B cell (primary cell): ENCODE data around the gene CHAF1B. TPM values are rescaled to one million over a fixed set of nuclear protein-coding genes. Genes with fewer than 3 reads are reported as not detected.

ENCODE experiments used
- ATAC-seq: fragments of 200-7000 bp; cut with Tn5 transposase; one replicate; pipeline ENCODE4 v1.10.0; 2021; ENCODE audit warnings: low read depth, mild to moderate bottlenecking, moderate number of reproducible peaks, moderate library complexity
- CTCF ChIA-PET: fragments of 350-600 bp; sonication (Branson Sonifier 250); formaldehyde crosslinking; loops from one replicate; lab custom pipeline; 2021; ENCODE audit warnings: antibody characterized with exemption, inconsistent platforms; lab: Charles Lee
- POLR2A ChIA-PET: fragments of 350-600 bp; sonication (Branson Sonifier 250); formaldehyde crosslinking; loops from one replicate; lab custom pipeline; 2021; ENCODE audit warnings: antibody characterized with exemption; lab: Charles Lee
- DNase-seq: peaks from one replicate; pipeline ENCODE4 v3.0.0; 2013
- H2AFZ ChIP-seq: 2 replicates; pipeline ENCODE4 v1.6.1; 2012; ENCODE audit warnings: mild to moderate bottlenecking, low read depth, low read length; ENCODE audit not compliant: insufficient read depth, poor library complexity, severe bottlenecking
- H3K27ac ChIP-seq, 2 donors: 1 replicate in 1 of 2; 2 replicates in 1 of 2; pipeline ENCODE4 v1.5.1; 2012 to 2013; ENCODE audit warnings: low read length in 2 of 2, mild to moderate bottlenecking in 2 of 2, moderate library complexity in 1 of 2
- H3K27me3 ChIP-seq, 4 experiments: fragments of 200-600 bp in 1 of 4; sonication (generic) in 1 of 4; replicated peaks in 1 of 4; 1 replicate in 2 of 4; 2 replicates in 2 of 4; pipeline versions ENCODE4 v1.6.1 to v1.7.0; 2013 to 2016; ENCODE audit warnings: low read length in 3 of 4, mild to moderate bottlenecking in 2 of 4, mixed read lengths in 1 of 4, moderate library complexity in 1 of 4; ENCODE audit not compliant: insufficient read depth in 4 of 4, control insufficient read depth in 3 of 4; ENCODE audit errors: control extremely low read depth in 1 of 4
- H3K36me3 ChIP-seq, 2 experiments: replicated peaks in 1 of 2; 1 replicate in 1 of 2; 2 replicates in 1 of 2; pipeline versions ENCODE4 v1.6.1 to v1.7.1; 2013; ENCODE audit warnings: low read length in 1 of 2; ENCODE audit not compliant: insufficient read depth in 2 of 2, control insufficient read depth in 1 of 2; ENCODE audit errors: control extremely low read depth in 1 of 2, extremely low read depth in 1 of 2
- H3K4me1 ChIP-seq, 2 donors: fragments of 200-600 bp in 1 of 2; sonication (generic) in 1 of 2; 1 replicate in 1 of 2; 2 replicates in 1 of 2; pipeline versions ENCODE4 v1.5.1 to v1.6.1; 2013 to 2017; ENCODE audit warnings: low read length in 2 of 2; ENCODE audit not compliant: control insufficient read depth in 2 of 2, insufficient read depth in 2 of 2
- H3K4me2 ChIP-seq: replicated peaks from 2 replicates; pipeline ENCODE3; 2012; ENCODE audit warnings: mild to moderate bottlenecking, low read depth, low read length; ENCODE audit not compliant: poor library complexity, severe bottlenecking
- H3K4me3 ChIP-seq, 5 experiments: fragments of 200-600 bp in 1 of 5; sonication (generic) in 1 of 5; 1 replicate in 3 of 5; 2 replicates in 2 of 5; pipeline versions ENCODE4 v1.5.1 to v1.7.0; 2011 to 2016; ENCODE audit warnings: low read length in 4 of 5, mild to moderate bottlenecking in 4 of 5, low read depth in 2 of 5, control low read depth in 1 of 5, moderate library complexity in 1 of 5; ENCODE audit not compliant: insufficient read depth in 1 of 5; ENCODE audit errors: control extremely low read depth in 1 of 5, extremely low read depth in 1 of 5
- H3K79me2 ChIP-seq: fragments of 200-600 bp; sonication (generic); one replicate; pipeline ENCODE4 v1.6.0; 2016; ENCODE audit warnings: low read length; ENCODE audit not compliant: control insufficient read depth, insufficient read depth
- H3K9ac ChIP-seq: fragments of 200-600 bp; sonication (generic); 2 replicates; pipeline ENCODE4 v1.6.1; 2017; ENCODE audit warnings: mild to moderate bottlenecking, low read length, moderate library complexity
- H3K9me3 ChIP-seq, 3 donors: one replicate each; pipeline versions ENCODE4 v1.6.1 to v1.7.1; 2013; ENCODE audit warnings: low read length in 2 of 3; ENCODE audit not compliant: control insufficient read depth in 2 of 3, insufficient read depth in 1 of 3; ENCODE audit errors: control extremely low read depth in 1 of 3
- H4K20me1 ChIP-seq: 2 replicates; pipeline ENCODE4 v1.6.0; 2012; ENCODE audit warnings: mild to moderate bottlenecking, low read length; ENCODE audit not compliant: insufficient read depth, control insufficient read depth, poor library complexity, severe bottlenecking
- H3K27ac Mint-ChIP-seq: one replicate; pipeline ENCODE4 v1.8.0; 2021; ENCODE audit warnings: mixed read lengths
- H3K27me3 Mint-ChIP-seq: one replicate; pipeline ENCODE4 v1.8.0; 2021; ENCODE audit warnings: mixed read lengths
- H3K4me1 Mint-ChIP-seq: one replicate; pipeline ENCODE4 v1.8.0; 2021; ENCODE audit warnings: mixed read lengths
- H3K4me3 Mint-ChIP-seq: one replicate; pipeline ENCODE4 v1.8.0; 2021; ENCODE audit warnings: mixed read lengths
- H3K9me3 Mint-ChIP-seq: one replicate; pipeline ENCODE4 v1.8.0; 2022; ENCODE audit warnings: mixed read lengths; ENCODE audit not compliant: insufficient read depth
- CTCF ChIP-seq: fragments of 200-600 bp; IDR thresholded peaks from one replicate; pipeline ENCODE4 v1.8.0; 2022; ENCODE audit warnings: antibody characterized with exemption, mild to moderate bottlenecking
- EZH2 ChIP-seq: IDR thresholded peaks from 2 replicates; pipeline ENCODE4 v1.6.1; 2012; ENCODE audit warnings: borderline replicate concordance, low read depth, mild to moderate bottlenecking, moderate library complexity, low read length; ENCODE audit not compliant: insufficient read depth, poor library complexity, severe bottlenecking
- WGBS: methylation state at CpG from one replicate; pipeline ENCODE4 v1.1.5; 2013; ENCODE audit warnings: missing lambda C conversion rate; ENCODE audit not compliant: insufficient coverage; 5-methylcytosine and 5-hydroxymethylcytosine counted together
- intact Hi-C: fragments of 100-400 bp; cut with micrococcal nuclease; formaldehyde crosslinking; loops from one replicate; pipeline ENCODE4 v1.10.0; 2022
- polyA plus RNA-seq: library from polyadenylated mRNA; depleted of rRNA; stranded (reverse); fragments of >200 nt; gene quantifications from 2 replicates; pipeline ENCODE4 v1.2.3, GENCODE V29; 2012
- total RNA-seq, 2 donors: library from RNA; stranded (reverse); fragments of 120-200 nt in 1 of 2; gene quantifications; 1 replicate in 1 of 2; 2 replicates in 1 of 2; pipeline versions ENCODE4 v1.2.3 to v1.2.4, GENCODE V29; 2013 to 2022

The CHAF1B gene
- total and polyA plus RNA-seq, 2 donors (not counting 1 experiment from before 2014, with no cell fraction given), result 1.1 to 1.9 TPM

DNA sequence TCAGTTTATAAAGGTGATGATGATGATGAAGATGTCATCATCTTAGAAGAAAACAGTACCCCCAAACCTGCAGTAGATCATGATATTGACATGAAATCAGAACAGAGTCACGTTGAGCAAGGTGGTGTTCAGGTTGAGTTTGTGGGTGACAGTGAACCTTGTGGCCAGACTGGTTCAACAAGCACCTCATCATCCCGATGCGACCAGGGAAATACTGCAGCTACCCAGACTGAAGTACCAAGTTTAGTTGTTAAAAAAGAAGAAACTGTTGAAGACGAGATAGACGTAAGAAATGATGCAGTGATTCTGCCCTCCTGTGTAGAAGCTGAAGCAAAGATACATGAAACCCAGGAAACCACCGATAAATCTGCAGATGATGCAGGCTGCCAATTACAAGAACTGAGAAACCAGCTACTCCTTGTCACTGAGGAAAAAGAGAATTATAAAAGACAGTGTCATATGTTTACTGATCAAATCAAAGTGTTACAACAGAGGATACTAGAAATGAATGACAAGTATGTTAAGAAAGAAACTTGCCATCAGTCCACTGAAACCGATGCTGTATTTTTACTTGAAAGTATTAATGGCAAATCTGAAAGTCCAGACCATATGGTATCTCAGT, 16.0 kb upstream of the CHAF1B start:
- peak overlapping the region; percentile 3 for H3K27ac Mint-ChIP-seq
- no peak overlapping the region for H3K9ac ChIP-seq
- POLR2A ChIA-PET, result interaction anchor here (0.5 kb wide), 1 partner anchor 206 kb away, joined by 3 read pairs; no protein-coding TSS in a partner anchor
- H3K4me1 Mint-ChIP-seq, result peaks cover 3% of the 10 kb centered on the region
- H3K4me2 ChIP-seq, result no peak overlapping the region
- no peak overlapping the region for H2AFZ ChIP-seq
- H3K36me3 ChIP-seq, result peaks cover 34 to 86% of the 10 kb centered on the region in 2 experiments
- H3K27me3 ChIP-seq, result no peaks in the 10 kb centered on the region
- H3K9me3 Mint-ChIP-seq, result no peaks in the 10 kb centered on the region
- intact Hi-C loops, result no loop called here
- no peak overlapping the region for H3K4me3 ChIP-seq
- no peaks in the 10 kb centered on the region for H3K27me3 Mint-ChIP-seq
- no peak for TF ChIP-seq CTCF
- no peak for TF ChIP-seq EZH2
- H3K4me1 ChIP-seq, result no peaks in the 10 kb centered on the region
- DNase-seq (no peak), ATAC-seq (no peak)
- H4K20me1 ChIP-seq, result peaks cover 10% of the 10 kb centered on the region
- no peak overlapping the region for H3K27ac ChIP-seq
- CTCF ChIA-PET, result interaction anchor here (1.3 kb wide), 1 partner anchor 227 kb away, joined by 4 read pairs; no protein-coding TSS in a partner anchor
- no peak overlapping the region for H3K4me3 Mint-ChIP-seq
- H3K9me3 ChIP-seq, result no peaks in the 10 kb centered on the region
- WGBS, result 71% methylated on average over 5 of the region's 7 CpGs
- peaks cover 2% of the 10 kb centered on the region for H3K79me2 ChIP-seq

DNA sequence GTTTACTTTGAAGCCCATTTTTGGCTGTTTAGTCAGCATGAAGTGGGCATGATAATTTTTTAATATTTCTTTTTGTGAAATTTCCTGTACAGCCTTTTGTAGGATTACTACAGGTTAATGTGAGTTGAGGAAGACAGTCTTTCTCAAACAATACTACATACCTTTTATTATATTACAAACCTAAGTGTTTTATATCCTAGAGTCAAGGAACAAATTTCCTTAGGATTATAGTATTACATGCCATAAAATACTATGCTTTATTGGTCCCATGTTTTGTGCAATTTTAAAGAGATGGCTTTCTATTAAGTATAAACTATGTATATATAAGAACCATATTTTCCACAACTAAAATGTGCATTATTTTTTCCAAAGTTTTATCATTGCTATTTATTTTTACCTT, 9.2 kb upstream of the CHAF1B start:
- peaks cover 16% of the 10 kb centered on the region for H4K20me1 ChIP-seq
- H3K4me2 ChIP-seq, result no peak overlapping the region
- H3K27me3 ChIP-seq, result no peaks in the 10 kb centered on the region
- peaks cover 15 to 61% of the 10 kb centered on the region in 2 experiments for H3K36me3 ChIP-seq
- H3K27ac ChIP-seq, result no peak overlapping the region
- H3K9me3 ChIP-seq, result no peaks in the 10 kb centered on the region
- intact Hi-C loops, result no loop called here
- DNase-seq (no peak), ATAC-seq (no peak)
- H3K4me3 ChIP-seq, result no peak overlapping the region
- Mint-ChIP-seq H3K4me3 (no peak overlapping the region), H3K4me1 (no peaks in the 10 kb centered on the region), H3K27ac (no peak overlapping the region), H3K27me3 (no peaks in the 10 kb centered on the region), H3K9me3 (no peaks in the 10 kb centered on the region)
- H3K9ac ChIP-seq, result no peak overlapping the region
- ChIA-PET CTCF (no interaction called here), POLR2A (no interaction called here)
- no peaks in the 10 kb centered on the region for H3K79me2 ChIP-seq
- H3K4me1 ChIP-seq, result no peaks in the 10 kb centered on the region
- TF ChIP-seq EZH2 (no peak), CTCF (no peak)
- H2AFZ ChIP-seq, result no peak overlapping the region
